Measurements from ENCODE around the gene MBP. TPM values are rescaled to one million over a fixed set of nuclear protein-coding genes. Genes with fewer than 3 reads are reported as not detected.
"Not testable (repeated sequence)": the region's sequence is repeated elsewhere in the genome, so short reads cannot be mapped to it uniquely, and the experiment has no call there.

MBP gene
- total RNA-seq, 2 experiments from 2014 or later: 75.4 to 79.2 TPM

DNA sequence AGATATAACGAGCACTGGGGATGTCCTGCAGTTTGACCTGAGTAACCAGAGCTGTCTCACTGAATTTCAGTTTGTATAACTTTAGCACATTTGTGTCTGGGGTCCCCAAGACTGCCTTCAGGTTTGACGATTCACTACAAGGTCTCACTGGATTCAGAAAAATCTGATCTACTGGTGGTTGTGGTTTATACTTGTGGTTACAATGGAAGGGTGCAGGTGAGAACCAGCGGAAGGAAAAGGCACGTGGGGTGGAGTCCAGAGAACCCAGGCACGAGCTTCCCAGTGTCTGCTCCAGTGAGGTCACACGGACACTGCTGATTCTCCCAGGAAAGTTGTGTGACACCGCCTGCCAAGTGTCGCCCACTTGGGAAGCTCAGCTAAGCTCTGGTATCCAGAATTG, 184.2 kb downstream of the MBP start:
- Mint-ChIP-seq H3K27ac (no peak overlapping the region), H3K4me3 (no peak overlapping the region)
- CTCF ChIA-PET: interaction anchor here (1.0 kb wide), 1 partner anchor 26 kb away, joined by 3 read pairs; no protein-coding TSS in a partner anchor

DNA sequence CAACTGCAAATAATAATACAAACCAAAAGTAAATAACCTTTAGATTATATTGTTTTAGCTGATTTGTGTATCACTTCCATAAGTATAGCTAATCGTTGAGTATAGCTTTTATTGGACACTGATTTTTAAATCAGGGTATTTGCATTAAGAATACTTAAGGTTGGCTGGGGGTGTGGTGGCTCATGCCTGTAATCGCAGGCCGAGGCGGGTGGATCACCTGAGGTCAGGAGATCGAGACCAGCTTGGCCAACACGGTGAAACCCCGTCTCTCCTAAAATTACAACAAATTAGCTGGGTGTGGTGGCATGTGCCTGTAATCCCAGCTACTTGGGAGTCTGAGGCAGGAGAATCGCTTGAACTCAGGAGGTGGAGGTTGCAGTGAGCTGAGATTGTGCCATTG, 188.2 kb downstream of the MBP start:
- POLR2A ChIA-PET; intact Hi-C loops (cut with DNase I, micrococcal nuclease); H3K27ac ChIP-seq (ENCODE audit: low read depth in 1 of 2, low read length in 2 of 2); H3K4me3 Mint-ChIP-seq; H3K9me3 ChIP-seq (ENCODE audit: control insufficient read depth in 1 of 2, insufficient read depth in 1 of 2, low read length in 2 of 2); ATAC-seq (ENCODE audit: poor library complexity); H3K4me3 ChIP-seq (ENCODE audit: low read length); H3K27me3 Mint-ChIP-seq; H3K9me3 Mint-ChIP-seq; DNase-seq; H3K27ac Mint-ChIP-seq; H3K27me3 ChIP-seq (ENCODE audit: control insufficient read depth in 1 of 2, insufficient read depth in 2 of 2, low read length in 2 of 2): not testable (repeated sequence)
- CTCF ChIA-PET: interaction anchor here (0.8 kb wide), 1 partner anchor 22 kb away, joined by 3 read pairs; no protein-coding TSS in a partner anchor
- Histone ChIP-seq H3K36me3 (ENCODE audit: insufficient read depth, low read length) (peaks cover 31% of the 10 kb centered on the region), H3K4me1 (ENCODE audit: insufficient read depth, low read length) (peaks cover 12% of the 10 kb centered on the region)
- Mint-ChIP-seq H3K4me1 (ENCODE audit: low read depth) (peaks cover 31% of the 10 kb centered on the region), H3K36me3 (ENCODE audit: low read depth) (peaks cover 68% of the 10 kb centered on the region)

More for the DNA sequence above, 184.2 kb downstream of the MBP start:
- POLR2A ChIA-PET: no interaction called here
- Histone ChIP-seq H3K27ac (ENCODE audit: low read depth in 1 of 2, low read length in 2 of 2) (no peak overlapping the region), H3K36me3 (ENCODE audit: insufficient read depth, low read length) (peaks cover 38% of the 10 kb centered on the region), H3K4me1 (ENCODE audit: insufficient read depth, low read length) (peaks cover 16% of the 10 kb centered on the region), H3K27me3 (ENCODE audit: control insufficient read depth in 1 of 2, insufficient read depth in 2 of 2, low read length in 2 of 2) (no peaks in the 10 kb centered on the region), H3K4me3 (ENCODE audit: low read length) (no peak overlapping the region), H3K9me3 (ENCODE audit: control insufficient read depth in 1 of 2, insufficient read depth in 1 of 2, low read length in 2 of 2) (no peaks in the 10 kb centered on the region)
- ATAC-seq (ENCODE audit: poor library complexity) (no peak), DNase-seq (peak in 1 of 14 experiments; percentile 29)
- TF ChIP-seq, protein P1, sequence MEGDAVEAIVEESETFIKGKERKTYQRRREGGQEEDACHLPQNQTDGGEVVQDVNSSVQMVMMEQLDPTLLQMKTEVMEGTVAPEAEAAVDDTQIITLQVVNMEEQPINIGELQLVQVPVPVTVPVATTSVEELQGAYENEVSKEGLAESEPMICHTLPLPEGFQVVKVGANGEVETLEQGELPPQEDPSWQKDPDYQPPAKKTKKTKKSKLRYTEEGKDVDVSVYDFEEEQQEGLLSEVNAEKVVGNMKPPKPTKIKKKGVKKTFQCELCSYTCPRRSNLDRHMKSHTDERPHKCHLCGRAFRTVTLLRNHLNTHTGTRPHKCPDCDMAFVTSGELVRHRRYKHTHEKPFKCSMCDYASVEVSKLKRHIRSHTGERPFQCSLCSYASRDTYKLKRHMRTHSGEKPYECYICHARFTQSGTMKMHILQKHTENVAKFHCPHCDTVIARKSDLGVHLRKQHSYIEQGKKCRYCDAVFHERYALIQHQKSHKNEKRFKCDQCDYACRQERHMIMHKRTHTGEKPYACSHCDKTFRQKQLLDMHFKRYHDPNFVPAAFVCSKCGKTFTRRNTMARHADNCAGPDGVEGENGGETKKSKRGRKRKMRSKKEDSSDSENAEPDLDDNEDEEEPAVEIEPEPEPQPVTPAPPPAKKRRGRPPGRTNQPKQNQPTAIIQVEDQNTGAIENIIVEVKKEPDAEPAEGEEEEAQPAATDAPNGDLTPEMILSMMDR (IDR thresholded peaks at IDR 0.05): no peak
- peaks cover 89% of the 10 kb centered on the region for H3K36me3 Mint-ChIP-seq (ENCODE audit: low read depth)
- peaks cover 36% of the 10 kb centered on the region for H3K4me1 Mint-ChIP-seq (ENCODE audit: low read depth)
- peaks cover 2% of the 10 kb centered on the region for H3K9me3 Mint-ChIP-seq
- no peaks in the 10 kb centered on the region for H3K27me3 Mint-ChIP-seq
- intact Hi-C loops (cut with DNase I, micrococcal nuclease): no loop called here

DNA sequence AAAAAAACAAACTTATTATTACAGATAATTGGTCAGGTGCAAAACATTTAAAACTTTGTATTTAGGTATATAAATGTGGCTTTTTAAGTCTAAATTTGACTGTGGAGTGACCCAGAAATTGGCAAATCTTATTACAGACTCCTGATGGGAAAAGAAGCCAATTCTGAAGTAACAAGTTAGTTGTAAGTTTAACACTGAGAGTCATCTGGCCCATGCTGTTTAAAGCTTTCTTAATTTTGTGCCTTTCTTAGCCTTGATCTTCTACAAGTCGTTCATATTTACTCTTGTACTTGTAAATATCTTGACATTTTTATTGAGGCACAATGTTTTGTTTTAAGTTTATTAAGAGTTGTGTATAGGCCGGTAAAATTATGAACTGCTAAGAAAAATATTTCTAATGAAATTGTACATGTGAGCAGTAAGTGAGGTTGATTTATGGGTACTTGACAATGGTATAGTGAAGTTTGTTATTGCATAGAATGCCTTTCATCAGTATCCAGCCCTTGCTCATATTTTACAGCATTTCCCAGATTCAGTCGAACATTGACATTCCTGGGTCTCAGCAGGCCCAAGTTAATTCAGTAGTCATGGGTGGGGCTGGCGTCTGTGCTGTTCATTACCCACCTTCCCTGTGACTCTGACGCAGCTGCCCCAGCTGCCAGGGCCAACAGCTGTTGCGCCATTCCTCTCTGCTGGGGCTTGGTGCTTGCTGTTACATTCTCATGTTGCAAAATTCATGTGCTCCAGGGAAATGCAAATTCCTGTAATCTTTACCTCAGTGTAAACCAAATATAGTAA, 188.8 kb downstream of the MBP start:
- Mint-ChIP-seq H3K9me3 (peaks cover 2% of the 10 kb centered on the region), H3K27ac (no peak overlapping the region), H3K27me3 (no peaks in the 10 kb centered on the region), H3K4me3 (no peak overlapping the region), H3K4me1 (ENCODE audit: low read depth) (peaks cover 26% of the 10 kb centered on the region), H3K36me3 (ENCODE audit: low read depth) (peaks cover 68% of the 10 kb centered on the region)
- TF ChIP-seq, protein P1 (IDR thresholded peaks at IDR 0.05): no peak
- ATAC-seq (ENCODE audit: poor library complexity) (no peak), DNase-seq (no peak)
- ChIA-PET CTCF (interaction anchor here (0.8 kb wide), 1 partner anchor 21 kb away, joined by 3 read pairs; no protein-coding TSS in a partner anchor), POLR2A (no interaction called here)
- Histone ChIP-seq H3K9me3 (ENCODE audit: control insufficient read depth in 1 of 2, insufficient read depth in 1 of 2, low read length in 2 of 2) (no peaks in the 10 kb centered on the region), H3K4me1 (ENCODE audit: insufficient read depth, low read length) (peaks cover 10% of the 10 kb centered on the region), H3K27ac (ENCODE audit: low read depth in 1 of 2, low read length in 2 of 2) (no peak overlapping the region), H3K36me3 (ENCODE audit: insufficient read depth, low read length) (peaks cover 36% of the 10 kb centered on the region), H3K27me3 (ENCODE audit: control insufficient read depth in 1 of 2, insufficient read depth in 2 of 2, low read length in 2 of 2) (no peaks in the 10 kb centered on the region), H3K4me3 (ENCODE audit: low read length) (no peak overlapping the region)
- intact Hi-C loops (cut with DNase I, micrococcal nuclease): no loop called here
